ENCODE results near the gene LSR. TPM values are rescaled to one million over a fixed set of nuclear protein-coding genes. Genes with fewer than 3 reads are reported as not detected.

Gene LSR
- total and polyA plus RNA-seq, 12 donors: 3.2 to 10.4 (median 5.2) TPM

DNA sequence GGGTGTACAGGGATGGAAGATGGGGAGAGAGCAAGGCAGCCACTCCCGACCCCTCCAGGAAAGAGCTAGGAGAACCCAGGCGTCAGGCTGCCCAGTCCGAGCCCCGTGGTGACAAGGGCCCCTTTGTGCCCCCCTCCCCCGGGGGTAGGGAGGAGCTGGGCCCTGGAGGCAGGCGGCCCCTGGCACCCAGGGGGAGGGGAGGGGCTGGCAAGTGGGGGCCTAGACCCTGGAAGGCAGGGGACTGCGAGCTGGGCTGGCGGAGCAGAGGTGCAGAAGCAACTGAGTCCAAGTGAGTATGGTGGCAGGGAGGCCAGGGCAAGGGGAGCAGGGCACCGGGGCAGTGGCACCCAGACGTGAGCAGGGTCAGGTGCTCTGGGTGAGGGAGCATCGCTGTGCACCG lies 43.1 kb downstream of the LSR start, which contains the start of gene MAG:
TSS of gene MAG (plus strand) at position 246 of the 400 bp plus-strand sequence. CDS start 3,248 bp downstream, outside the sequence.
- Histone ChIP-seq H3K36me3 (no peaks in the 10 kb centered on the region), H3K4me3 (no peak within 1 kb of the TSS), H3K9me3 (no peaks in the 10 kb centered on the region), H3K27me3 (peaks cover 0 to 48% (median 27%) of the 10 kb centered on the region in 7 donors), H3K27ac (no peak within 1 kb of the TSS), H3K4me1 (peaks cover 0 to 6% (median 0%) of the 10 kb centered on the region in 9 donors)
- intact Hi-C loops (cut with DNase I): no loop called here
- no peak for DNase-seq
- TF ChIP-seq, protein P1, sequence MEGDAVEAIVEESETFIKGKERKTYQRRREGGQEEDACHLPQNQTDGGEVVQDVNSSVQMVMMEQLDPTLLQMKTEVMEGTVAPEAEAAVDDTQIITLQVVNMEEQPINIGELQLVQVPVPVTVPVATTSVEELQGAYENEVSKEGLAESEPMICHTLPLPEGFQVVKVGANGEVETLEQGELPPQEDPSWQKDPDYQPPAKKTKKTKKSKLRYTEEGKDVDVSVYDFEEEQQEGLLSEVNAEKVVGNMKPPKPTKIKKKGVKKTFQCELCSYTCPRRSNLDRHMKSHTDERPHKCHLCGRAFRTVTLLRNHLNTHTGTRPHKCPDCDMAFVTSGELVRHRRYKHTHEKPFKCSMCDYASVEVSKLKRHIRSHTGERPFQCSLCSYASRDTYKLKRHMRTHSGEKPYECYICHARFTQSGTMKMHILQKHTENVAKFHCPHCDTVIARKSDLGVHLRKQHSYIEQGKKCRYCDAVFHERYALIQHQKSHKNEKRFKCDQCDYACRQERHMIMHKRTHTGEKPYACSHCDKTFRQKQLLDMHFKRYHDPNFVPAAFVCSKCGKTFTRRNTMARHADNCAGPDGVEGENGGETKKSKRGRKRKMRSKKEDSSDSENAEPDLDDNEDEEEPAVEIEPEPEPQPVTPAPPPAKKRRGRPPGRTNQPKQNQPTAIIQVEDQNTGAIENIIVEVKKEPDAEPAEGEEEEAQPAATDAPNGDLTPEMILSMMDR (IDR thresholded peaks at IDR 0.05): no peak
- 73 to 76% methylated on average over 11 to 12 of the region's 12 CpGs for WGBS, 2 donors
- peak in 2 of 8 donors; percentile 13 to 26 for ATAC-seq

DNA sequence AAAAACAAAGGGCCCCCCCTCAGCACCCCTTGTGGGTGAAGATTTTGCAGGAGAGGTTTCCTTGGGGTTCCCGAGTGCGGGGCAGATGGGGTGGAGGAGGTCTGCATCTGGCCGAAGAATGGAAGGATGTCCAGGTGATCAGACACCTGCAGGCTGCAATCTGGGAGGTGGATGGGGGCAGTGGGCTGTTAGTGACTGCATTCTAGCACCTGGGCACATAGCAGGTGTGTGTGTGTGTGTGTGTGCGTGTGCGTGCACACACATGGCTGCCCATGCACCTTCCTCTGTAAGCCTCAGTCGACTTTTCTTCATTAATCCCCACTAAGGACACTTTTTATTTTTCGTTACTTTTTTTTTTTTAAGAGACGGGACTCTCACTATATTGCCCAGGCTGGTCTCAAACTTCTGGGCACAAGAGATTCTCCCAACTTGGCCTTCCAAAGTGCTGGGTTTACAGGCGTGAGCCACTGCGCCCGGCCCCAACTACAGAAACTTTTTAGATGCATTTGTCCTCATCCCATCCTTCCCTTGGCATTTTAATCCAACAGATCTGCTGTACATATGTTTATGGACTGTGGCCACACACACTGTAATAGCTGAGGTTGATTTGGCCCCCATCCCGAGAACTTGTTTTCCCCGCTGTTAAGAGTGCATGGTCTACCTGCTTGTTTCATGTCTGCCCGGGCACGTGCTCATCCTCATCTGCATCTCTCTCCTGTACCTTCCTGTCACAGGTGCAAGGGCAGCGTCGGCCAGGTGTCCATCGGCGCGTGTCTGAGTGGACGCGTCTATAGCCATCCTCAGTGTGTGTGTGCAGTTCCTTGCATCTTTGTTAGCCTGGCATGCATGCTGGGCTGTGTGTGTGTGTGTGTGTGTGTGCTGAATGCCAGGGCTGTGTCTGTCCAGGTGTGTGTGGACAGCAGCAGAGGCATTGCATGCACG lies 43.9 kb downstream of the LSR start:
- Histone ChIP-seq H3K27ac (no peak overlapping the region), H3K27me3 (peaks cover 0 to 50% (median 27%) of the 10 kb centered on the region in 7 donors), H3K4me1 (peaks cover 0 to 6% (median 0%) of the 10 kb centered on the region in 9 donors), H3K36me3 (no peaks in the 10 kb centered on the region), H3K9me3 (no peaks in the 10 kb centered on the region), H3K4me3 (no peak overlapping the region)
- TF ChIP-seq, protein P1 (IDR thresholded peaks at IDR 0.05): no peak
- intact Hi-C loops (cut with DNase I): no loop called here
- 81 to 82% methylated on average over 23 of the region's 23 CpGs for WGBS, 2 donors
- ATAC-seq (no peak), DNase-seq (no peak)

DNA sequence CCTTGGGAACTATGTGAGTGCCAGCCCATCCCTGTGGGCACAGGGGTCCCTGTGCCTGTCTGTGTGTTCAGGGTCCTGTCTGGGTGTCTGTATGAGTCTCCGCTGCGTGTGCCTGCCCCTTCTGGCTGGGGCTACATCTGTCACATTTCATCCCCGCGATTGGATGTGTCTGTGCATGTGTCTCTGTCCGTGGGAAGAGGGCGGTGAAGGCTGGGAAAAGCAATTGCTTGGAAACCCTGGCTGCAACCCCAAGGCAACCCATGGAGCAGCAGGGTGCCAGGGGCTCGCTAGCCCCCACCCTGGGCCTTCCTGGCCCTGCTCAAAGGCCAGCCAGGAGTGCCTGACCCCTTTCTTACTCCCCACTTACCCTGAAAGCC lies 44.5 kb downstream of the LSR start:
- H3K4me3 ChIP-seq: no peak overlapping the region
- H3K36me3 ChIP-seq: no peaks in the 10 kb centered on the region
- H3K9me3 ChIP-seq: no peaks in the 10 kb centered on the region
- intact Hi-C loops (cut with DNase I): no loop called here
- no peak overlapping the region for H3K27ac ChIP-seq
- ATAC-seq (no peak), DNase-seq (no peak)
- TF ChIP-seq, protein P1 (IDR thresholded peaks at IDR 0.05): no peak
- H3K4me1 ChIP-seq: peaks cover 0 to 6% (median 0%) of the 10 kb centered on the region in 9 donors
- 24 to 26% methylated on average over 7 of the region's 7 CpGs for WGBS, 2 donors
- H3K27me3 ChIP-seq: peaks cover 0 to 55% (median 27%) of the 10 kb centered on the region in 7 donors

DNA sequence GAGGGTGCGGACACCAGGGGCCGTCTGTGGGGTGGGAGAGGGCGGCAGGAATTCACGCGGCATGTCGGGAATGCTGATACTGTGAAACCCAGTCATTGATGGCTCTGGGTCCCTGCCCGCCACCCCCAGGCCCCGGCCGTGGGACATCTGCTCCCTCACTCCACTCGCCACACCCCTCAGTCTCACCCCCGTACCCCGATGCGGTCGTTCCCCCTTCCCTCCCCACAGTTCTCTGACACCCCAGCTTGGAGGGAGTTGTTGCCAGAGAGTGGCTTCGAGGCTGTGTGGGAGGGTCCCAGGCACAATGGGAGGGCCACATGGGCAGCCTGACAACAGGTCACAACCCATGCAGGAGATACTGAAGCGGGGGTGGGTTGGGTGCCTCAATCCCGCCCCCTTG lies 45.0 kb downstream of the LSR start:
- DNase-seq (no peak), ATAC-seq (no peak)
- Histone ChIP-seq H3K27ac (no peak overlapping the region), H3K27me3 (peaks cover 0 to 59% (median 27%) of the 10 kb centered on the region in 7 donors), H3K4me3 (no peak overlapping the region), H3K4me1 (peaks cover 0 to 6% (median 0%) of the 10 kb centered on the region in 9 donors), H3K36me3 (no peaks in the 10 kb centered on the region), H3K9me3 (no peaks in the 10 kb centered on the region)
- TF ChIP-seq, protein P1 (IDR thresholded peaks at IDR 0.05): no peak
- intact Hi-C loops (cut with DNase I): no loop called here
- 29 to 30% methylated on average over 17 of the region's 17 CpGs for WGBS, 2 donors

Data from heart right ventricle (tissue), 16 donors.